HEK293 (cell line): Measurements from ENCODE around the gene UBA6.

Experiments used
- CTCF ChIA-PET: fragments of 350-600 bp; formaldehyde crosslinking; extraction: SDS; loops from one replicate; lab custom pipeline; 2021; ENCODE audit warnings: antibody characterized with exemption; lab: Yijun Ruan, JAX
- POLR2A ChIA-PET: fragments of 300-600 bp; formaldehyde crosslinking; extraction: SDS; loops from one replicate; lab custom pipeline; 2020; ENCODE audit warnings: antibody characterized with exemption, inconsistent platforms; lab: Yijun Ruan, JAX
- H3K27ac ChIP-seq: fragments of 200-500 bp; sonication (Bioruptor generic); 2 replicates; pipeline ENCODE4 v1.5.1; 2014; ENCODE audit warnings: low read depth, low read length, control low read depth, inconsistent platforms; ENCODE audit errors: extremely low read depth
- H3K36me3 ChIP-seq, 2 experiments: fragments of 200-500 bp in 1 of 2; sonication (Bioruptor generic) in 1 of 2; 1 replicate in 1 of 2; 2 replicates in 1 of 2; pipeline ENCODE4 v1.5.1; 2014 to 2017; ENCODE audit warnings: inconsistent platforms in 2 of 2, low read length in 2 of 2; ENCODE audit not compliant: control insufficient read depth in 2 of 2, insufficient read depth in 1 of 2
- H3K4me1 ChIP-seq: fragments of 200-500 bp; sonication (Bioruptor generic); 2 replicates; pipeline ENCODE4 v1.5.1; 2014; ENCODE audit warnings: mild to moderate bottlenecking, low read length, inconsistent platforms; ENCODE audit not compliant: control insufficient read depth, insufficient read depth
- H3K4me3 ChIP-seq: 2 replicates; pipeline ENCODE4 v1.5.1; 2011; ENCODE audit warnings: low read depth, mild to moderate bottlenecking, control low read depth, low read length, moderate library complexity
- H3K9me3 ChIP-seq: fragments of 200-500 bp; sonication (Bioruptor generic); 2 replicates; pipeline ENCODE4 v1.5.1; 2014; ENCODE audit warnings: low read depth, low read length, inconsistent platforms; ENCODE audit not compliant: control insufficient read depth, insufficient read depth
- ELK4 ChIP-seq: IDR thresholded peaks from 2 replicates; pipeline ENCODE4 v1.6.1; 2011; ENCODE audit warnings: mild to moderate bottlenecking, low read depth, low read length, borderline replicate concordance
- KLF7 ChIP-seq: fragments of 450-650 bp; formaldehyde crosslinking; IDR thresholded peaks from 2 replicates; pipeline ENCODE4 v1.5.1; 2016; ENCODE audit warnings: missing biosample characterization, missing genetic modification characterization, borderline replicate concordance
- PRDM1 ChIP-seq: fragments of 450-650 bp; formaldehyde crosslinking; IDR thresholded peaks from 2 replicates; pipeline ENCODE4; 2016; ENCODE audit warnings: missing biosample characterization, missing genetic modification characterization
- PRDM6 ChIP-seq: fragments of 450-650 bp; formaldehyde crosslinking; IDR thresholded peaks from 2 replicates; pipeline ENCODE4 v1.5.1; 2017; ENCODE audit warnings: missing biosample characterization, missing genetic modification characterization
- YY2 ChIP-seq: fragments of 450-650 bp; formaldehyde crosslinking; IDR thresholded peaks from 2 replicates; pipeline ENCODE4 v1.5.1; 2016; ENCODE audit warnings: missing biosample characterization, missing genetic modification characterization
- ZBTB48 ChIP-seq: fragments of 450-650 bp; formaldehyde crosslinking; IDR thresholded peaks from 2 replicates; pipeline ENCODE4 v1.5.1; 2016; ENCODE audit warnings: missing biosample characterization, missing genetic modification characterization
- ZNF16 ChIP-seq: fragments of 450-650 bp; formaldehyde crosslinking; IDR thresholded peaks from 2 replicates; pipeline ENCODE4 v1.5.1; 2016; ENCODE audit warnings: low read depth, missing biosample characterization, missing genetic modification characterization
- ZNF175 ChIP-seq: fragments of 450-650 bp; formaldehyde crosslinking; IDR thresholded peaks from 2 replicates; pipeline ENCODE4 v1.5.1; 2016; ENCODE audit warnings: missing biosample characterization, missing genetic modification characterization
- ZNF26 ChIP-seq: fragments of 450-650 bp; formaldehyde crosslinking; IDR thresholded peaks from 2 replicates; pipeline ENCODE4 v1.5.1; 2016; ENCODE audit warnings: missing biosample characterization, missing genetic modification characterization
- ZNF350 ChIP-seq: fragments of 450-650 bp; formaldehyde crosslinking; IDR thresholded peaks from 2 replicates; pipeline ENCODE4 v1.5.0; 2017; ENCODE audit warnings: missing biosample characterization, mild to moderate bottlenecking, missing genetic modification characterization
- ZNF362 ChIP-seq: fragments of 450-650 bp; formaldehyde crosslinking; IDR thresholded peaks from 2 replicates; pipeline ENCODE4 v1.5.1; 2016; ENCODE audit warnings: missing biosample characterization, missing genetic modification characterization
- ZNF366 ChIP-seq: fragments of 450-650 bp; formaldehyde crosslinking; conservative IDR thresholded peaks from 2 replicates; pipeline ENCODE4 v1.5.1; 2016; ENCODE audit warnings: missing biosample characterization, missing genetic modification characterization
- ZNF404 ChIP-seq: fragments of 450-650 bp; formaldehyde crosslinking; IDR thresholded peaks from 2 replicates; pipeline ENCODE4 v1.5.1; 2017; ENCODE audit warnings: missing biosample characterization, missing genetic modification characterization
- ZNF488 ChIP-seq: fragments of 450-650 bp; formaldehyde crosslinking; IDR thresholded peaks from 2 replicates; pipeline ENCODE4 v1.5.1; 2016; ENCODE audit warnings: missing biosample characterization, missing genetic modification characterization
- ZNF501 ChIP-seq: fragments of 450-650 bp; formaldehyde crosslinking; IDR thresholded peaks from 2 replicates; pipeline ENCODE4 v1.5.1; 2016; ENCODE audit warnings: missing biosample characterization, missing genetic modification characterization
- ZNF580 ChIP-seq: fragments of 450-650 bp; formaldehyde crosslinking; IDR thresholded peaks from 2 replicates; pipeline ENCODE4 v1.5.1; 2016; ENCODE audit warnings: missing biosample characterization, missing genetic modification characterization
- ZNF610 ChIP-seq: fragments of 450-650 bp; formaldehyde crosslinking; IDR thresholded peaks from 2 replicates; pipeline ENCODE4 v1.5.1; 2016; ENCODE audit warnings: missing biosample characterization, missing genetic modification characterization, borderline replicate concordance
- ZNF658 ChIP-seq: fragments of 450-650 bp; formaldehyde crosslinking; IDR thresholded peaks from 2 replicates; pipeline ENCODE4; 2016; ENCODE audit warnings: missing biosample characterization, missing genetic modification characterization

UBA6 gene

GRCh38 chr4:67570537-67570936 is 130.4 kb downstream of the UBA6 start:
- ChIA-PET POLR2A (no interaction called here), CTCF (no interaction called here)
- 0 out of 2 replicates have a peak, but pooled peaks have one; percentile 22 for TF ChIP-seq ZNF366
- TF ChIP-seq PRDM1 (tag by site-specific recombination), result 0 out of 2 replicates have a peak, but pooled peaks have one; percentile 38
- TF ChIP-seq ZNF580, result no peak
- H3K4me1 ChIP-seq, result no peaks in the 10 kb centered on the region
- no peak overlapping the region for H3K4me3 ChIP-seq
- no peaks in the 10 kb centered on the region for H3K9me3 ChIP-seq
- no peak overlapping the region for H3K27ac ChIP-seq
- no peaks in the 10 kb centered on the region for H3K36me3 ChIP-seq

GRCh38 chr4:67568820-67569219 is 132.1 kb downstream of the UBA6 start:
- CTCF ChIA-PET, result no interaction called here
- no peaks in the 10 kb centered on the region for H3K4me1 ChIP-seq
- no peaks in the 10 kb centered on the region for H3K9me3 ChIP-seq
- no peak for TF ChIP-seq ZNF501 (tag by site-specific recombination)
- no peak for TF ChIP-seq ZNF26
- TF ChIP-seq ZBTB48 (tag by site-specific recombination), result no peak
- TF ChIP-seq ZNF350 (tag by site-specific recombination), result no peak
- TF ChIP-seq ZNF610, result no peak
- no peak for TF ChIP-seq KLF7 (tag by site-specific recombination)
- no peak for TF ChIP-seq PRDM6 (tag by site-specific recombination)
- no peak for TF ChIP-seq ZNF404 (tag by site-specific recombination)
- TF ChIP-seq ZNF658 (tag by site-specific recombination), result no peak
- no peak for TF ChIP-seq ELK4
- TF ChIP-seq YY2 (tag by site-specific recombination), result no peak
- TF ChIP-seq ZNF488, result no peak
- no peak for TF ChIP-seq ZNF175
- TF ChIP-seq ZNF362 (tag by site-specific recombination), result no peak
- TF ChIP-seq ZNF16 (tag by site-specific recombination), result no peak
- TF ChIP-seq, all 188 proteins: peak for 0
- POLR2A ChIA-PET, result no interaction called here
- no peak overlapping the region for H3K4me3 ChIP-seq
- no peaks in the 10 kb centered on the region for H3K36me3 ChIP-seq
- H3K27ac ChIP-seq, result no peak overlapping the region
